ENCODE results near the gene NEDD4L. TPM values are rescaled to one million over a fixed set of nuclear protein-coding genes. Genes with fewer than 3 reads are reported as not detected.

Gene NEDD4L
- total RNA-seq, 2 experiments from 2014 or later, result 3.2 to 3.3 TPM

GRCh38 chr18:58025205-58025604, 18.8 kb upstream of the NEDD4L start:
- intact Hi-C loops (cut with micrococcal nuclease; ENCODE audit: unreplicated experiment), result no loop called here
- CTCF ChIA-PET (ENCODE audit: unreplicated experiment), result no interaction called here

DNA sequence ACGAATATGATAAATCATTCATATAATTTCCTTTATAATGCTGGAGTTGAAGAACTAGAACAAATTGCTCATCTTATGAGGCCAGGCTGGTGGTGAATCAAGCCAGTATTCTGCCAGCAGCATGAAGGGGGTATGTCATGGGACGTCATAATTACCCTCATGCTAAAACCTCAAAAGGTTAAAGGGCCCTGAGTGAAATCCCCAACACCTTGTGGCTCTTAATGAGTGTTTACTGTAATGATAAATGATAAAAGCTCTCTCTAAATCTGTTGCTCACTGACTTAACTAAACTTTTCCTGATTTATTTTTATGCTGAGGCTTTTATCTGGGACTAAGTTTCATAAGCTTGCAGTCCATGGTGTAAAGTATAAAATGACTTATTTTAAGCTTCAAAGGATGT, 18.3 kb upstream of the NEDD4L start:
- H2AFZ ChIP-seq (ENCODE audit: low read length), result no peak overlapping the region
- intact Hi-C loops (cut with micrococcal nuclease; ENCODE audit: unreplicated experiment), result no loop called here

More at GRCh38 chr18:58025205-58025604, 18.8 kb upstream of the NEDD4L start:
- POLR2A ChIA-PET, result no interaction called here
- TF ChIP-seq, protein P1, sequence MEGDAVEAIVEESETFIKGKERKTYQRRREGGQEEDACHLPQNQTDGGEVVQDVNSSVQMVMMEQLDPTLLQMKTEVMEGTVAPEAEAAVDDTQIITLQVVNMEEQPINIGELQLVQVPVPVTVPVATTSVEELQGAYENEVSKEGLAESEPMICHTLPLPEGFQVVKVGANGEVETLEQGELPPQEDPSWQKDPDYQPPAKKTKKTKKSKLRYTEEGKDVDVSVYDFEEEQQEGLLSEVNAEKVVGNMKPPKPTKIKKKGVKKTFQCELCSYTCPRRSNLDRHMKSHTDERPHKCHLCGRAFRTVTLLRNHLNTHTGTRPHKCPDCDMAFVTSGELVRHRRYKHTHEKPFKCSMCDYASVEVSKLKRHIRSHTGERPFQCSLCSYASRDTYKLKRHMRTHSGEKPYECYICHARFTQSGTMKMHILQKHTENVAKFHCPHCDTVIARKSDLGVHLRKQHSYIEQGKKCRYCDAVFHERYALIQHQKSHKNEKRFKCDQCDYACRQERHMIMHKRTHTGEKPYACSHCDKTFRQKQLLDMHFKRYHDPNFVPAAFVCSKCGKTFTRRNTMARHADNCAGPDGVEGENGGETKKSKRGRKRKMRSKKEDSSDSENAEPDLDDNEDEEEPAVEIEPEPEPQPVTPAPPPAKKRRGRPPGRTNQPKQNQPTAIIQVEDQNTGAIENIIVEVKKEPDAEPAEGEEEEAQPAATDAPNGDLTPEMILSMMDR (conservative IDR thresholded peaks at IDR 0.05; ENCODE audit: low read length), result no peak
- TF ChIP-seq EZH2phosphoT487 (IDR thresholded peaks at IDR 0.05; ENCODE audit: borderline replicate concordance, low read depth, low read length), result no peak
- Histone ChIP-seq H3K79me2 (ENCODE audit: insufficient read depth, low read depth, low read length) (no peaks in the 10 kb centered on the region), H3K4me3 (ENCODE audit: low read depth, low read length, poor library complexity, severe bottlenecking) (no peak overlapping the region), H3K9me3 (ENCODE audit: low read length) (no peaks in the 10 kb centered on the region), H3K27ac (ENCODE audit: low read depth, low read length, poor library complexity, severe bottlenecking) (no peak overlapping the region), H3K36me3 (ENCODE audit: insufficient read depth, low read length) (no peaks in the 10 kb centered on the region), H4K20me1 (ENCODE audit: insufficient read depth, low read length) (no peaks in the 10 kb centered on the region), H3K4me2 (ENCODE audit: low read length) (no peak overlapping the region), H2AFZ (ENCODE audit: low read length) (no peak overlapping the region), H3K4me1 (ENCODE audit: insufficient read depth, low read length, poor library complexity, severe bottlenecking) (no peaks in the 10 kb centered on the region), H3K9me2 (ENCODE audit: insufficient read depth, low read length) (no peaks in the 10 kb centered on the region)
- no TSS peak for BruUV-seq (replicated peaks)
- no peak for DNase-seq (ENCODE audit: low spot score)

DNA sequence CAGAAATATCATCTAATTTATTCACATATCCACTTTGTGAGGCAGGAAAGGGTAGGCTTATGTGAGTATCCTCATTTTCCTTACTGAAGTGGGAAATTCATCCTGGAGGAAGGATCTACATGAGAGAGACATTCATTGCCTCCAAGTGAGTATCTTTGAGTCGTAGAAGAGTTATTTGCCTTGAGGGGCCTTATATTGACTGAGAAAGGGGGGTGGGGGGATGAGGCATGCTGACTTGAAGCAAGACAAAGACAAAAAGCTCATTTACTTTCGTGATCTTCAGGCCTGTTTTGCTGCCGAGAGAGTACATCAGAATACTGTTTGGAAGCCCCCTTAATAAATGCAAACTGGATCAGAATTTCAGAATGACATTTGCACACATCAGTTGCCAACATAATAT, 17.6 kb upstream of the NEDD4L start:
- TF ChIP-seq EZH2phosphoT487 (IDR thresholded peaks at IDR 0.05; ENCODE audit: borderline replicate concordance, low read depth, low read length), result no peak
- TF ChIP-seq, protein P1 (conservative IDR thresholded peaks at IDR 0.05; ENCODE audit: low read length), result no peak
- no peak overlapping the region for H2AFZ ChIP-seq (ENCODE audit: low read length)
- no peak overlapping the region for H3K27ac ChIP-seq (ENCODE audit: low read depth, low read length, poor library complexity, severe bottlenecking)
- POLR2A ChIA-PET, result no interaction called here
- H3K4me2 ChIP-seq (ENCODE audit: low read length), result no peak overlapping the region
- H3K4me1 ChIP-seq (ENCODE audit: insufficient read depth, low read length, poor library complexity, severe bottlenecking), result no peaks in the 10 kb centered on the region
- no peaks in the 10 kb centered on the region for H3K9me3 ChIP-seq (ENCODE audit: low read length)
- BruUV-seq (replicated peaks), result no TSS peak
- no peaks in the 10 kb centered on the region for H3K79me2 ChIP-seq (ENCODE audit: insufficient read depth, low read depth, low read length)
- DNase-seq (ENCODE audit: low spot score), result no peak
- no peaks in the 10 kb centered on the region for H3K36me3 ChIP-seq (ENCODE audit: insufficient read depth, low read length)
- no peak overlapping the region for H3K4me3 ChIP-seq (ENCODE audit: low read depth, low read length, poor library complexity, severe bottlenecking)
- CTCF ChIA-PET (ENCODE audit: unreplicated experiment), result no interaction called here
- no peaks in the 10 kb centered on the region for H3K9me2 ChIP-seq (ENCODE audit: insufficient read depth, low read length)
- H4K20me1 ChIP-seq (ENCODE audit: insufficient read depth, low read length), result no peaks in the 10 kb centered on the region
- intact Hi-C loops (cut with micrococcal nuclease; ENCODE audit: unreplicated experiment), result no loop called here

More for the DNA sequence above, 18.3 kb upstream of the NEDD4L start:
- BruUV-seq (replicated peaks), result no TSS peak
- Histone ChIP-seq H3K4me1 (ENCODE audit: insufficient read depth, low read length, poor library complexity, severe bottlenecking) (no peaks in the 10 kb centered on the region), H3K4me3 (ENCODE audit: low read depth, low read length, poor library complexity, severe bottlenecking) (no peak overlapping the region), H3K4me2 (ENCODE audit: low read length) (no peak overlapping the region), H3K79me2 (ENCODE audit: insufficient read depth, low read depth, low read length) (no peaks in the 10 kb centered on the region), H3K27ac (ENCODE audit: low read depth, low read length, poor library complexity, severe bottlenecking) (no peak overlapping the region), H4K20me1 (ENCODE audit: insufficient read depth, low read length) (no peaks in the 10 kb centered on the region), H3K9me2 (ENCODE audit: insufficient read depth, low read length) (no peaks in the 10 kb centered on the region), H3K36me3 (ENCODE audit: insufficient read depth, low read length) (no peaks in the 10 kb centered on the region), H3K9me3 (ENCODE audit: low read length) (no peaks in the 10 kb centered on the region)
- no peak for DNase-seq (ENCODE audit: low spot score)
- ChIA-PET POLR2A (no interaction called here), CTCF (ENCODE audit: unreplicated experiment) (no interaction called here)
- TF ChIP-seq, protein P1 (conservative IDR thresholded peaks at IDR 0.05; ENCODE audit: low read length), result no peak
- no peak for TF ChIP-seq EZH2phosphoT487 (IDR thresholded peaks at IDR 0.05; ENCODE audit: borderline replicate concordance, low read depth, low read length)

Data from OCI-LY7 (cell line).